Muscle layer of colon (tissue), 2 donors: ENCODE results near the gene ZMIZ2.
"Not testable (repeated sequence)": the region's sequence is repeated elsewhere in the genome, so short reads cannot be mapped to it uniquely, and the experiment has no call there.

ENCODE experiments used
- H3K27ac ChIP-seq: one replicate; pipeline ENCODE4 v1.7.0; 2013; ENCODE audit warnings: low read depth, mild to moderate bottlenecking, low read length, moderate library complexity
- H3K27me3 ChIP-seq, 2 donors: one replicate each; pipeline ENCODE4 v1.7.0; 2013; ENCODE audit warnings: low read length in 2 of 2, mild to moderate bottlenecking in 2 of 2; ENCODE audit not compliant: insufficient read depth in 2 of 2, control insufficient read depth in 1 of 2
- H3K36me3 ChIP-seq: one replicate; pipeline ENCODE4 v1.7.0; 2013; ENCODE audit warnings: mild to moderate bottlenecking, low read length; ENCODE audit not compliant: insufficient read depth
- H3K4me1 ChIP-seq: one replicate; pipeline ENCODE4 v1.7.0; 2013; ENCODE audit warnings: mild to moderate bottlenecking, low read length; ENCODE audit not compliant: insufficient read depth
- H3K4me3 ChIP-seq, 2 donors: one replicate each; pipeline ENCODE4 v1.7.0; 2013; ENCODE audit warnings: low read length in 2 of 2, low read depth in 1 of 2, mild to moderate bottlenecking in 1 of 2, moderate library complexity in 1 of 2
- H3K9ac ChIP-seq: one replicate; pipeline ENCODE4 v1.7.0; 2013; ENCODE audit warnings: low read length
- H3K9me3 ChIP-seq: one replicate; pipeline ENCODE4 v1.7.0; 2013; ENCODE audit warnings: mild to moderate bottlenecking, low read length
- donor health status: abdominal sarcoma.
- donor health status: Adenocarcinoma of cecum.

Gene ZMIZ2

GRCh38 chr7:44709945-44710596, 38.6 kb upstream of the ZMIZ2 start:
- Histone ChIP-seq H3K9me3 (no peaks in the 10 kb centered on the region), H3K4me3 (no peak overlapping the region), H3K9ac (no peak overlapping the region), H3K27ac (no peak overlapping the region), H3K27me3 (no peaks in the 10 kb centered on the region), H3K36me3 (peaks cover 27% of the 10 kb centered on the region), H3K4me1 (no peaks in the 10 kb centered on the region)

GRCh38 chr7:44711528-44711927, 37.1 kb upstream of the ZMIZ2 start:
- Histone ChIP-seq H3K27me3 (no peaks in the 10 kb centered on the region), H3K4me3 (no peak overlapping the region), H3K9me3 (no peaks in the 10 kb centered on the region), H3K9ac (no peak overlapping the region), H3K27ac (no peak overlapping the region), H3K36me3 (peaks cover 20% of the 10 kb centered on the region), H3K4me1 (no peaks in the 10 kb centered on the region)

GRCh38 chr7:44712012-44712411, 36.6 kb upstream of the ZMIZ2 start:
- H3K27me3 ChIP-seq, result no peaks in the 10 kb centered on the region
- no peak overlapping the region for H3K4me3 ChIP-seq
- H3K9me3 ChIP-seq, result no peaks in the 10 kb centered on the region
- H3K36me3 ChIP-seq, result peaks cover 20% of the 10 kb centered on the region
- no peak overlapping the region for H3K9ac ChIP-seq
- no peak overlapping the region for H3K27ac ChIP-seq
- no peaks in the 10 kb centered on the region for H3K4me1 ChIP-seq

GRCh38 chr7:44713141-44713540, 35.5 kb upstream of the ZMIZ2 start:
- Histone ChIP-seq H3K27me3 (no peaks in the 10 kb centered on the region), H3K4me1 (no peaks in the 10 kb centered on the region), H3K4me3 (no peak overlapping the region), H3K36me3 (peaks cover 9% of the 10 kb centered on the region), H3K9ac (no peak overlapping the region), H3K9me3 (no peaks in the 10 kb centered on the region), H3K27ac (no peak overlapping the region)

GRCh38 chr7:44713680-44714335, 34.8 kb upstream of the ZMIZ2 start:
- Histone ChIP-seq H3K36me3 (peaks cover 3% of the 10 kb centered on the region), H3K9me3 (no peaks in the 10 kb centered on the region), H3K27ac (no peak overlapping the region), H3K9ac (no peak overlapping the region), H3K4me3 (no peak overlapping the region), H3K27me3 (no peaks in the 10 kb centered on the region), H3K4me1 (no peaks in the 10 kb centered on the region)

- Histone ChIP-seq H3K4me3 (no peak overlapping the region), H3K27me3 (no peaks in the 10 kb centered on the region), H3K27ac (no peak overlapping the region), H3K4me1 (no peaks in the 10 kb centered on the region), H3K36me3 (no peaks in the 10 kb centered on the region), H3K9me3 (no peaks in the 10 kb centered on the region), H3K9ac (no peak overlapping the region)
Observed at GRCh38 chr7:44716205-44716604, 32.4 kb upstream of the ZMIZ2 start.

GRCh38 chr7:44720301-44720700, 28.3 kb upstream of the ZMIZ2 start:
- Histone ChIP-seq H3K27me3 (no peaks in the 10 kb centered on the region), H3K4me1 (no peaks in the 10 kb centered on the region), H3K4me3 (no peak overlapping the region), H3K27ac (no peak overlapping the region), H3K9ac (no peak overlapping the region), H3K36me3 (no peaks in the 10 kb centered on the region), H3K9me3 (no peaks in the 10 kb centered on the region)

- Histone ChIP-seq H3K9me3 (no peaks in the 10 kb centered on the region), H3K9ac (no peak overlapping the region), H3K4me1 (no peaks in the 10 kb centered on the region), H3K36me3 (no peaks in the 10 kb centered on the region), H3K27ac (no peak overlapping the region), H3K27me3 (no peaks in the 10 kb centered on the region), H3K4me3 (no peak overlapping the region)
Observed at GRCh38 chr7:44724276-44724675, 24.4 kb upstream of the ZMIZ2 start.

- not testable (repeated sequence) for H3K36me3 ChIP-seq, H3K9ac ChIP-seq, H3K4me3 ChIP-seq, H3K9me3 ChIP-seq, H3K27ac ChIP-seq, H3K4me1 ChIP-seq, H3K27me3 ChIP-seq
Observed at GRCh38 chr7:44726250-44726649, 22.4 kb upstream of the ZMIZ2 start.

GRCh38 chr7:44727158-44727936, 21.3 kb upstream of the ZMIZ2 start:
- no peaks in the 10 kb centered on the region for H3K4me1 ChIP-seq
- H3K9ac ChIP-seq, result no peak overlapping the region
- no peaks in the 10 kb centered on the region for H3K9me3 ChIP-seq
- H3K4me3 ChIP-seq, result no peak overlapping the region
- H3K27ac ChIP-seq, result no peak overlapping the region
- no peaks in the 10 kb centered on the region for H3K36me3 ChIP-seq
- H3K27me3 ChIP-seq, result no peaks in the 10 kb centered on the region

- no peak overlapping the region for H3K9ac ChIP-seq
- no peaks in the 10 kb centered on the region for H3K9me3 ChIP-seq
- no peaks in the 10 kb centered on the region for H3K36me3 ChIP-seq
- no peaks in the 10 kb centered on the region for H3K27me3 ChIP-seq
- H3K4me1 ChIP-seq, result no peaks in the 10 kb centered on the region
- H3K27ac ChIP-seq, result no peak overlapping the region
- no peak overlapping the region for H3K4me3 ChIP-seq
Observed at GRCh38 chr7:44727937-44728262, 20.7 kb upstream of the ZMIZ2 start.
